Right cardiac atrium (tissue), 5 donors: ENCODE results near the gene STYXL2. TPM values are rescaled to one million over a fixed set of nuclear protein-coding genes. Genes with fewer than 3 reads are reported as not detected.

Experiments used
- ATAC-seq, 2 donors: fragments of 200-7000 bp; cut with Tn5 transposase; one replicate each; pipeline versions ENCODE4 v1.8.0 to v1.9.1; 2020; ENCODE audit warnings: moderate library complexity in 2 of 2, mild to moderate bottlenecking in 1 of 2
- DNase-seq, 3 donors: peaks; one replicate each; pipeline ENCODE4 v3.0.0-alpha.2; 2020
- H3K27ac ChIP-seq: one replicate; pipeline ENCODE4 v1.5.1; 2013; ENCODE audit warnings: mild to moderate bottlenecking, low read length, control low read depth, moderate library complexity
- H3K27me3 ChIP-seq: one replicate; pipeline ENCODE4 v1.6.1; 2013; ENCODE audit not compliant: control insufficient read depth, insufficient read depth
- H3K4me1 ChIP-seq: one replicate; pipeline ENCODE4 v1.6.1; 2013; ENCODE audit warnings: low read length; ENCODE audit not compliant: control insufficient read depth, insufficient read depth
- H3K4me3 ChIP-seq: one replicate; pipeline ENCODE4 v1.5.1; 2013; ENCODE audit warnings: low read length, control low read depth
- H3K9me3 ChIP-seq: one replicate; pipeline ENCODE4 v1.6.1; 2013; ENCODE audit warnings: low read length; ENCODE audit not compliant: control insufficient read depth
- WGBS: extraction: QIAGEN DNeasy Blood & Tissue Kit; methylation state at CpG from one replicate; pipeline ENCODE4 v1.1.7; 2013; 5-methylcytosine and 5-hydroxymethylcytosine counted together
- intact Hi-C, 4 donors: fragments of 100-400 bp; cut with DNase I; formaldehyde crosslinking; loops; one replicate each; pipeline versions ENCODE4 v1.11.0 to v1.14.0; 2022 to 2023
- polyA plus RNA-seq: library from polyadenylated mRNA; stranded (reverse); fragments of 200-250 nt; gene quantifications from one replicate; pipeline ENCODE4 v1.2.3, GENCODE V29; 2013
- total RNA-seq, 4 donors: library from RNA; stranded (reverse); fragmentation: NEBNext Ultra II Directional; extraction: Animal tissue kit (Norgen Biotek cat#: 25700); gene quantifications; one replicate each; pipeline ENCODE4 v1.2.1, GENCODE V29; 2021
- donor health status: healthy with polysubstance abuse.
- donor health status: DM: no; HTN: yes; CAD: no.
- donor health status: DM: no; HTN: no; CAD: no.
- donor health status: DM: no; HTN: yes; CAD: no; lungs with severe emphysema.
- donor health status: DM: yes; HTN: yes; CAD: no.

The STYXL2 gene
- total and polyA plus RNA-seq, 5 donors: 69.5 to 144 (median 107) TPM

- H3K27ac ChIP-seq: no peak overlapping the region
- DNase-seq (no peak), ATAC-seq (no peak)
- no peaks in the 10 kb centered on the region for H3K27me3 ChIP-seq
- no peaks in the 10 kb centered on the region for H3K9me3 ChIP-seq
- intact Hi-C loops: loop anchor here in 1 of 4 donors (5.0 kb wide), 1 partner anchor 49 kb away; no protein-coding TSS in a partner anchor
- H3K4me3 ChIP-seq: no peak overlapping the region
- no peaks in the 10 kb centered on the region for H3K4me1 ChIP-seq
Observed at GRCh38 chr1:167077868-167078210, 16.0 kb upstream of the STYXL2 start.

- WGBS: 86% methylated on average over 8 of the region's 8 CpGs
- intact Hi-C loops: no loop called here
- Histone ChIP-seq H3K9me3 (no peaks in the 10 kb centered on the region), H3K27me3 (no peaks in the 10 kb centered on the region), H3K4me1 (no peaks in the 10 kb centered on the region), H3K27ac (no peak overlapping the region), H3K4me3 (no peak overlapping the region)
- ATAC-seq (no peak), DNase-seq (peak in 1 of 3 donors; percentile 22)
Observed at GRCh38 chr1:167081594-167082156, 12.2 kb upstream of the STYXL2 start.

GRCh38 chr1:167082511-167083027 is 11.3 kb upstream of the STYXL2 start:
- Histone ChIP-seq H3K9me3 (no peaks in the 10 kb centered on the region), H3K4me1 (no peaks in the 10 kb centered on the region), H3K27ac (peak overlapping the region; percentile 40), H3K4me3 (no peak overlapping the region), H3K27me3 (no peaks in the 10 kb centered on the region)
- intact Hi-C loops: no loop called here
- ATAC-seq (peak; percentile 53 to 68), DNase-seq (peak in 1 of 3 donors; percentile 45)
- WGBS: 66% methylated on average over 11 of the region's 11 CpGs

- no peaks in the 10 kb centered on the region for H3K9me3 ChIP-seq
- ATAC-seq (peak; percentile 27 to 56), DNase-seq (peak in 1 of 3 donors; percentile 34)
- H3K4me1 ChIP-seq: no peaks in the 10 kb centered on the region
- H3K27ac ChIP-seq: peak overlapping the region; percentile 40
- intact Hi-C loops: no loop called here
- WGBS: 21% methylated on average over 6 of the region's 6 CpGs
- no peak overlapping the region for H3K4me3 ChIP-seq
- H3K27me3 ChIP-seq: no peaks in the 10 kb centered on the region
Observed at GRCh38 chr1:167083066-167083665, 10.7 kb upstream of the STYXL2 start.

GRCh38 chr1:167083871-167084270 is 10.0 kb upstream of the STYXL2 start:
- ATAC-seq: no peak
- no peak for DNase-seq
- Histone ChIP-seq H3K9me3 (no peaks in the 10 kb centered on the region), H3K4me1 (no peaks in the 10 kb centered on the region), H3K4me3 (no peak overlapping the region), H3K27me3 (no peaks in the 10 kb centered on the region), H3K27ac (peak overlapping the region; percentile 48)
- WGBS: 43% methylated on average over 3 of the region's 3 CpGs
- intact Hi-C loops: no loop called here

- DNase-seq: no peak
- H3K9me3 ChIP-seq: no peaks in the 10 kb centered on the region
- H3K27ac ChIP-seq: no peak overlapping the region
- no peaks in the 10 kb centered on the region for H3K27me3 ChIP-seq
- H3K4me1 ChIP-seq: no peaks in the 10 kb centered on the region
- H3K4me3 ChIP-seq: no peak overlapping the region
- no peak for ATAC-seq
- intact Hi-C loops: no loop called here
Observed at GRCh38 chr1:167084757-167085156, 9.1 kb upstream of the STYXL2 start.

- Histone ChIP-seq H3K4me1 (no peaks in the 10 kb centered on the region), H3K27ac (no peak overlapping the region), H3K27me3 (no peaks in the 10 kb centered on the region), H3K4me3 (no peak overlapping the region), H3K9me3 (no peaks in the 10 kb centered on the region)
- intact Hi-C loops: no loop called here
- 89% methylated on average over 7 of the region's 7 CpGs for WGBS
- ATAC-seq (no peak), DNase-seq (no peak)
Observed at GRCh38 chr1:167086033-167086432, 7.8 kb upstream of the STYXL2 start.

GRCh38 chr1:167086768-167087167 is 7.1 kb upstream of the STYXL2 start:
- WGBS: 83% methylated on average over 3 of the region's 3 CpGs
- intact Hi-C loops: no loop called here
- ATAC-seq (no peak), DNase-seq (no peak)
- Histone ChIP-seq H3K9me3 (no peaks in the 10 kb centered on the region), H3K4me3 (no peak overlapping the region), H3K4me1 (no peaks in the 10 kb centered on the region), H3K27me3 (no peaks in the 10 kb centered on the region), H3K27ac (no peak overlapping the region)

- WGBS: 79% methylated on average over 6 of the region's 6 CpGs
- Histone ChIP-seq H3K27me3 (no peaks in the 10 kb centered on the region), H3K9me3 (no peaks in the 10 kb centered on the region), H3K4me3 (no peak overlapping the region), H3K27ac (no peak overlapping the region), H3K4me1 (no peaks in the 10 kb centered on the region)
- no peak for ATAC-seq
- DNase-seq: no peak
- intact Hi-C loops: no loop called here
Observed at GRCh38 chr1:167088746-167089417, 5.0 kb upstream of the STYXL2 start.

- H3K9me3 ChIP-seq: no peaks in the 10 kb centered on the region
- WGBS: 68% methylated on average over 2 of the region's 2 CpGs
- no peak overlapping the region for H3K27ac ChIP-seq
- ATAC-seq (no peak), DNase-seq (no peak)
- H3K4me3 ChIP-seq: no peak overlapping the region
- no peaks in the 10 kb centered on the region for H3K4me1 ChIP-seq
- H3K27me3 ChIP-seq: no peaks in the 10 kb centered on the region
- intact Hi-C loops: no loop called here
Observed at GRCh38 chr1:167089939-167090313, 3.9 kb upstream of the STYXL2 start.

- H3K4me3 ChIP-seq: no peak within 1 kb of the TSS
- ATAC-seq (peak in 1 of 2 donors; percentile 7), DNase-seq (peak in 1 of 3 donors; percentile 23)
- WGBS: 77% methylated on average over 1 of the region's 1 CpG
- H3K27me3 ChIP-seq: no peaks in the 10 kb centered on the region
- no peaks in the 10 kb centered on the region for H3K4me1 ChIP-seq
- no peak within 1 kb of the TSS for H3K27ac ChIP-seq
- intact Hi-C loops: no loop called here
- H3K9me3 ChIP-seq: no peaks in the 10 kb centered on the region
Observed at GRCh38 chr1:167090314-167090942, 3.4 kb upstream of the STYXL2 start, which contains the start of gene GPA33. Gene GPA33 (minus strand): TSS chr1:167090377. CDS start chr1:167090287, 90 bp downstream.
